Cerebellar cortex (tissue), 1 donor: ENCODE results near the gene TRDMT1.

Experiments
- DNase-seq: peaks from one replicate; pipeline ENCODE4 v3.0.0-alpha.2; 2015; ENCODE audit warnings: low spot score

Gene TRDMT1

DNA sequence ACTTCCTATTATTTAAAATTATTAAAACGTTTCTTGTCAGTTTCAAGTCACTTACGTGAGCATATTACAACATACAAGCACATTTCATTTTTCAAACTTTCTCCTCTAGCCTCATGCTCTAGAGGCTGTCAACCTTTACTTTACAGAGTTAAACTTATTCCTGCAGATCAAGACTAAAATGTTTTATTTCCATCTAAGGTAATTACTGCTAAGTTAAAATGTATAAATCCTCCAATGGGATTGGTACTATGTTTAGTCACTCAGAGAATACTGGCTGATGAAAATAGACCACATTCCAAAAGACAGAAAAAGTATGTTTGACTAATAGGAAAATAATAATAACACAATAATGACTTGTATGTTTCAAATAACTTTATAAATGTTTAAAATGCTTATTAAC, 8.4 kb upstream of the TRDMT1 start:
- DNase-seq = no peak

DNA sequence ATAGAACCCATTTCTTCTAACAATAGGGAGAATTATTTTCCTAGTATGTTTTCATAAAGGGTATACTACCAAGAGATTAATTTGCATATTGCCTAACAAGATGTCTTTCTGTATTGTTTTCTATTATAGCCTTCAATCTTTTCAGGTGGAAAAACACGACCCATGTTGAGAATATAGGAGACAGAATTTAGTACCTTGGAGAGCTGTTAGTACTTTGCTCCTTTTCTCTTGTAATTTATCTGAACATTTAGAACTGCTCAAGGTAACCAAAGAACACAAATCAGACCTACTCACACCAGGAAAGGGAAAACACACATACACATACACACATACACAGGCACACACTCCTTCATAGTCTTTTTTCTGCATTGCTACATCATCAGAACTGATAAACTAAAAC, 7.8 kb upstream of the TRDMT1 start:
- no peak for DNase-seq

DNA sequence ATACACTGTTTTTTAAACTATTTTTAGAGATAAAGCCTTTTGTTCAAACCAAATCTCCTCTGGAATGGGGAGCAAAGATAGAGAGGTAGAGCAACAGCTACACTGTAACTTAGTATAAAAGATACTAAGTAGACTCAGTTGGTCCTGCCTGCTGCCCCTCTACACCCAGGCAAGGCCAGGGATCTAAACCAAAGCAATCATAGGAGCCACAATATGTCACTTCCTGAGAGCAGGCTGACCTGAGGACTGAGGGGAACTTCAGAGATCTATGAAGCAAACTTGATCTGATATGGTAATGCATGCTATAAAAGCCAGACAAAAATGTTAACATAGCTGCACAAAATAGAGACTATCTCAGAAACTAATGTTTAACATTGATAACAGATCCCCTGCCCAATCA, 7.0 kb upstream of the TRDMT1 start:
- no peak for DNase-seq

DNA sequence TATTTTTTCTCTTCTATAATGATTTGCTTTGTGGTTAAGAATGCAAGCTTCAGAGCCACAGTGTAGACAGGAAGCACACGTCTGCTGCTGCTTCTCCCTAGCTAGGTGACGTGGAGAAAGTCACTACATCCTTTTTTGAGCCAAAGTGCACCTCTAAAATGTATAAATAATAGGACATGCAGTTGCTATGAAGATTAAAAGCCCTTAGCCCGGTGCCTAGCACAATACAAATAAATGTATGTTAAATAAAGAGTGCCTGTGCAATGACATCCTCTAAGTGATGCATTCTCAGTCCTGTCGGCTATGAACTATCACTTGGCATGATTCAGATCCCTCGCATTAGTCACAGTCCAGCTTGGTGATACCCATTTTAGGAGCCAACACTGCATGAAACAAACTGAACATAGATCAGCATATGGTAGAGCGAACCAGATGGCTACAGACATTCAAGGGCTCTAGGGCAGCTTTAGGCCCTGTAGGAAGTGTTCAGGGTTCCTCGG, 4.8 kb upstream of the TRDMT1 start:
- DNase-seq = peak; percentile 30

DNA sequence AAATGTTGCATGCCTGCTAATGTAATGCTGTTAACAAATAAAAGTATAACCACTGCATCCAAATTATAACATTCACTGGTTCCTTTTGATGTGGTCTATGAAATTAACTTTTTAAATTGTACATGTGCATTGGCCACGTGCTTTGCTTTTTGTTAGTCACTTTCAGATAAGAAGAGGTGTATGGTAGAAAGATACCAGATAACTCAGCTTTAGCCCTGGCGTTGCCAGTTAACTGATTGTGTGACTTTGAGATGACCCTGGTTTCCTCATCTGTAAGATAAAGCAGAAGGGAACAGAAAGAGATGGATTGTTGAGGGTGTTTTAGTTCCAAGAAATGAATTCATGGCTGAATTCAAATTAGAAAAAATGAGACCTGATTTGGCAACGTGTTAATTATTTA, 1.9 kb upstream of the TRDMT1 start:
- no peak for DNase-seq

DNA sequence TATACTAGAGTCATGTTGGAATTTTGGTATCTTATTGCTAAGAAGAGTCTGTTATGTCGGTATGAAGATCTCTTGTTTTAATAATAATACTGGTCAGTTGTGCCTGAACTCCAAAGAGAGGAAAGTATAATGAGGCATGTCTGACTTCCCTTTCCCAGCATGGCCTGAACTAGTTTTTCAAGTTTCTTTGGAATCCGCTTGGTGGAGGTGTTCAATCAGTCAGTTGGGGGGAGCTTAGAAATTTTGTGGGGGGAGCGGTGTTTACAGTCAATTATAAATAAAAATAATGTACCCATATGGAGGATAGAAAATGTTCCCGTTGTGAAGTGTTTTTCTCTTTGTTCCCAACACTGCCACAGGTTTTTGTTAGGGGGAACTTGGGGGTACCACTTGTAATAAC, 1.5 kb upstream of the TRDMT1 start:
- no peak for DNase-seq

DNA sequence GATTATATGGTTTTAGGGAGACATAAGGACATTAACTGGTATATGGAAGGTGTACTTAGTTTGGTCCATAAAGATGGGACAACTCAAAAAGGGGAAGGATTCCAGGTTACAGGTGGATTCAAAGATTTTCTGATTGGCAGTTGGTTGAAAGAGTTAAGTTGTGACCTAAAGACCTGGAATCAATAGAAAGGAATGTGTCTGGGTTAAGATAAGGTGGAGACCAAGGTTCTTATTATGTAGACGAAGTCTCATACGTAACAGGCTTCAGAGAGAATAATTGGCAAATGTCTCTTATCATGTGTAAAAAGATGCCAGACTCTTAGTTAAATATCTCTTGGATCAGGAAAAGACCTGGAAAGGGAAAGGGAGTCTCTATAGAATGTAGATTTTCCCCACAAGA, 1.0 kb upstream of the TRDMT1 start:
- no peak for DNase-seq

DNA sequence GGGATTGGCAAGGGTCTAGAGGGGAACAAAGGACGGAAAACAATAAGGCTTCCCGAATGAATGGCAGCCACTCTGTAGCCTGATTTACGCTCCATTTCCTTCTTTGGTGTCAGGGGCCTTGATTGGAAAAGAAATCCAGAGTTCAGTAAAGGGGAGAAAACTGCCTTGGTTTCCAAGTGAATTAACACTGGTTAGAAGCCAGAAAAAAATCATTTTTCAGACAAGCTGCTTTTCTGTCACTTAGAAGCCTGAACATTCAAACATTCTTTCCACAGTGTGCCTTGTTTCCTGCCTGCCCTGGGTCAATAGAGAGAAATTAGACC, 283 bp upstream of the TRDMT1 start:
- DNase-seq = no peak

DNA sequence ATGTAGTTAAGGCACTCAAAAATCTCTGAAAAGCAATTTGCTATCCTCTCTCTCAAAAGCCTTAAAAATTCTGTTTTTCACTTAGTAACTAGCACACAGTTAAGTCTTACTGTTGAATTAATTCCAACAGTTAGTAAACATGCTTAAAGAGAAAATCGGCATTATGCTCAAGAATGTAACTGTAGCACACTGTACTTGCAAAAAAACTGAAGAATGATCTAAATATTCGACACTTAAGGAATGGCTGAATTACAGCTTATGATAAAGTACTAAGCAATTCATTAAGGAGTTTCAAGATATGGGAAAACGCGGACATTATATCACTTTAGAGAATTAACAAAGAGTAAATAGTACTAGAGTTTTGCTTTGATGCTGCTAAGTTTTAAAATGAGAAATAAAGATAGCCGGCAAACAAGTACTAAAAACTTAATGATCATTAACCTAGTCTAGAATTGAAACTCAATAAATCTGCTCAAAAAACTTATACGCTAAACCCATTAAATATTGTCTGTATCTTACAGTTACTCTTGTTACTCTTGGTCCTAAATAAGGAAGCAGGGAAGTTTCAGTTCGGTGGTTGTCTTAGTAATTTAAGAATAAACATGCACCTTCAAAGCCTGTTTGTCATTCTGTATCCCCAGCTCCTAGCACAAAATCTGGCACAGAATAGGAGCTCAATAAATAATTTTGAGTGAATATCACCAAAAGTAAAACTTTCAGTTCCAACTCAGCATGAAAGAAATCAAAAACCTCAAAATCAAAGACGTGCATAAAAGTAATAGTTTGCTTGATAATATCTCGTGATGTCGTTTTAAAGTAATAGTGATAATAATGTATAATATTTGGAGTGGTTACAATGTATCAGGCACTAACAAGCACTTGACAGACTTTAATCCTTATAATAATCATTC, 1.2 kb downstream of the TRDMT1 start:
- peak; percentile 18 for DNase-seq

DNA sequence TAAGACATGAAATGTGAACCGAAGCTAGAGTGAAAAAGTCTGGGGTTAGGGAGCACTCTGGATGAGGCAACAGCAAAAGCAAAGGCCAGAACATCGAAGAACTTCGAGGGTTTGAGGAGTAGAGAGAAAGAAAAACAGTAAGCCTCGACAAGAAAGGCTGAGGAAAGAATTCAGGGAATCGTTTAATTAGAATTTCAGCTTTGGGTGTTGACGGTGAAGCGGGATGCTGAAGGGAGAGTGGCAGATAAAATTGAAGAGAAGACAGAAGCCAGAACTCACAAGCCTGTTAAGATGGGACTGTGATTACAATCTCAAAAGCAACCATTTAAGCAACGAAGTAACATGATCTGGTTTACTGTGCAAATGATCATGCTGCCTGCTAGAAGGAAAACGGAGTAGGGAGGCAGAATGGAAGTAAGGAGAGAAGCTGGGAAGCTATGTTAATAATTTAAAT, 2.1 kb downstream of the TRDMT1 start:
- DNase-seq = peak; percentile 55

DNA sequence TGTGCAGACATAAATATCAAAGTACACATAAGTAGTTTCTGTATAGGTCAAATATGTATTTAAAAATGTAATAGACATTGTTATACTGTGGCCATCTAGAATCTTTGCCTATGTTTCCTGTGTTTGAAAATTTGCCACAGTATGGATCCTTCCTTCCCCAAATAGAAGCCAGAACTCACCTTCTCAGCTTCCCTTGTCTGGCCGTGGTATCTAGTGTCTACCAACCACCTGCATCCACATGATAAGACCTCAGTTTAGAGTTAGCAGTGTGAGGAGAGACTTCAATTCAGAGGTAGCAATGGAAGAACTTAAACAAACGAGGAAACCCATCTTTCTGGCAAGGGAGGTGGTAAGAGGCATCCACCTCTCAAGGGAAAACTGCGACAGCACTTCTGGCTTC, 4.9 kb downstream of the TRDMT1 start:
- DNase-seq = no peak

DNA sequence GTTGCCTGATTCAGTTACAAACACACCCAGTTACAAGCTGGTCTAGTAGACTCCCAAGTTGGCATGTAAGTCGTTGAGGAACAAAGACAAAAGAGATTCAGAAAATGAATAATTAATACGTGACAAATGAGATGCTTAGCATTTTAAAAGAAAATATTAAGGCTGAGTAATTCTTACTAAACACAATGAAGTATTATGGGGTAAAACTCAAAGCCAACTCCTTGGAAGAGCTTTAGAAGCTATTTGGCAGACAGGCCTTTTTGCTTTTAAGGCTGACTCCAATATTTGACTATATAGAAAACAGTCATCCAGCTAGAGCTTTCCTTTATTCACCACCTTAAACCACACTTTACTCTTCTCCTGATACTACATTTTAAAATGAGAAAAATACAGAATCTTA, 5.4 kb downstream of the TRDMT1 start:
- DNase-seq = no peak

DNA sequence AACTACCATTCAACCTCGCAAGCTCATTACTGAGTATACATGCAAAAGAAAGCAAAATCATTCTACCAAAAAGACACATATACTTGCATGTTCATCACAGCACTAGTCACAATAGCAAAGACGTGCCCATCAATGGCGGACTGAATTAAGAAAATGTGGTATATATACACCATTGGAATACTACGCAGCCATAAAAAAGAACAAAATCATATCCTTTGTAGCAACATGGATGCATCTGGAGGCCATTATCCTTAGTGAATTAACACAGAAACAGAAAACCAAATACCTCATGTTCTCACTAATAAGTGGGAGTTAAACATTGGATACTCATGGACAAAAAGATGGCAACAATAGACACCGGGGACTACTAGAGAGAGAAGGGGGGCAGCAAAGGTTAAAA, 6.4 kb downstream of the TRDMT1 start:
- DNase-seq = no peak

DNA sequence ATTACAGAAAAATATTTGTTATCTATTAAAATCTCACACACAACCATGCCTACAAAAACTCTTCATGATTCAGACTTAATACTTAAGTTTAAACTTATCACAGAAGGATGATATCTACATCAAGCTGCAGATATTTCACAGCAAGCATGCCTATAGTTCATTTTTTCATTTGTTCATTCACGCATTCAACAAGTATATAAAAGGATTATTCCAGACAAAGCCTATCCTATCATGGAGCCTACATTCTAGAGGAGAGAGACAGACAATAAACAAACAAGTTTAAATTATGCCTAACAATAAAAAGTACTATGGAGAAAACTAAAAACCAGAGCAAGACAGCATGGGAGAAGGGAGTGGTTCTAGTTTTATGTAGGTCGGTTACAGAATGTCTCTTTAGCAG, 10.9 kb downstream of the TRDMT1 start:
- DNase-seq = no peak

DNA sequence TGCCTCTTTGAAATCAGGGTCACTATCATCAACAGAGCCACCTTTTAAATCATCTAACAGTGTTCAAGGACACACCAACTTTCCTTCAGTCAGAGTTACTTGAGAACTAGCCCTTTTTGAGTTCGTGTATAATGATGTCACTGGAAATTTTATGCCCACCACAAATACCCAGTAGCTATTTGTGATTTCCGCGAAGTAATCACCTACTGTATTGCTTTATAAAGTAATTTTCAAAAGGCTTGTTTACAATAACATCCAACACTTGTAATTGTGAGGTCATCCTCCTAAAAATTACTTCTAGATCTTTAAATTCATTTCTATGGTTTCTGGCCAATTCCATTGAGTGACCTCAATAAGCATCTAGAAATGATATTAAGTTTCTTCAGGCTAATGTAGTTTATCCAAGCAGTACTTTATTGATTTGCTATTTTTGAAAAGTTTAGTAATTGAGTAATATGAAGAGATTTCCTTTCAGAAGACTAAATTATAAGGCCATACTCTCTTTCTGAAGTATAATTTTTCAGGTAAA, 12.8 kb downstream of the TRDMT1 start:
- no peak for DNase-seq

DNA sequence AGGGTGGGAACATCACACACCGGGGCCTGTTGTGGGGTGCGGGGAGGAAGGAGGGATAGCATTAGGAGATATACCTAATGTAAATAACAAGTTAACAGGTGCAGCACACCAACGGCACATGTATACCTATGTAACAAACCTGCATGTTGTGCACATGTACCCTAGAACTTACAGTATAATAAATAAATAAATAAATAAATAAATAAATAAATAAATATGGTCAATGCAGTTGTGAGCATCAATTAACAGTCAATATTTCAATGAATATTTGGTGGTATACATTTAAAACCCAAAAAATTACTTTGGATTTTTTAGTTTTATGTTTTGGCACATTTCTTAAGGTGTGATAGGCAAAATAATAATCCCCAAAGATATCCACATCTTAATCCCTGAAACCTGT, 15.6 kb downstream of the TRDMT1 start:
- no peak for DNase-seq

DNA sequence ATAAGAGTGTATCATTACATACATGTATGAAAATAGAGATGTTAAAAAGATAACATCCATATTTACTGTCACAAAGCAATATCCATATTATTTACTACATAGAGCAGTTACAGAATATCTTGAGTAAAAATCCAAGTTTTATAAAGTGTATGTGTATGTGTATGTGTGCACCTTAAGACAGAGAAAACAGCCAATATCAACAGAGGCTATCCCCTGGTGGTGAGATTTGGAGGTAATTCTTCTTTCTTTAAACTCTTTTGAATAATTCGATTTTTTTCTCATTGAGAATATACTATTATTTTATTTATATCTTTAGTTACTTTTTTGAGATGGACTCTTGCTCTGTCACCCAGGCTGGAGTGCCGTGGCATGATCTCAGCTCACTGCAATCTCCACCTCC, 18.4 kb downstream of the TRDMT1 start:
- DNase-seq = no peak

DNA sequence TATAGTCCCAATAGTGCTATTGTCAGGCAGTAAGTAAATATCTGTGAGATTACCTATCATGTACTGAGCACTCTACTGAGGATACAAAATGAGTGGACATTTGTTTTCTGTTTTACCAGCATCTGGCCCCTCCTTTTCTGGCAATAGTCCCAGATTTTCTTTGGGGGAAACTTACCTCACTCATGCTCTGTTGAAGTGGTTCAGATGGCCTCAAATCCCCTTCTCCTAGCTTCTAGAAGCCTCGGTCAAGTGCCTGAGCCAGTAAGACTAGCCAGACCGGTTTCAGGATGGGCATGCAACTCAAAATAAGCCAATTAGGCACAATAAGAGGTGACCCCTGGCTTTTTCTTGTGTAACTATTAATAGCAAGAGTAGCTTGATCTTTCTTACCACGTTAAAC, 19.7 kb downstream of the TRDMT1 start:
- no peak for DNase-seq

DNA sequence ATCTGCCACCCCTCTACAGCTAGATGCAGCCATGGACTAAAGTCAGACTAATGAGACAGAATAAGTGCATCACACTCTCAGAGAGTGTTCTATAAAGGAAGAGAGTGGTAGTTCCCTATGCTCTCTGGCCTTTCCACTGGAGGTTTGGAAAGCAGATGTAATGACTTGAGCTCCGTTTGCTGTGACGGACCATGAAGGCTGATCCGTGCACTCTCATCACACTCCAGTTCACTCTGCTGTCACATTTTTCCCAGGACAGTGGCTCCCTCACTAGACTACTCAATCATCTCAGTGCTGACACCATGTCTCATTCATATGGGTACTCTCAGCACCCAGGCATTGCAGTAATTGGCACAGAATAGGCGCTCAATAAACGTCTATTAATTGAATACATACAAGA, 20.4 kb downstream of the TRDMT1 start:
- no peak for DNase-seq

DNA sequence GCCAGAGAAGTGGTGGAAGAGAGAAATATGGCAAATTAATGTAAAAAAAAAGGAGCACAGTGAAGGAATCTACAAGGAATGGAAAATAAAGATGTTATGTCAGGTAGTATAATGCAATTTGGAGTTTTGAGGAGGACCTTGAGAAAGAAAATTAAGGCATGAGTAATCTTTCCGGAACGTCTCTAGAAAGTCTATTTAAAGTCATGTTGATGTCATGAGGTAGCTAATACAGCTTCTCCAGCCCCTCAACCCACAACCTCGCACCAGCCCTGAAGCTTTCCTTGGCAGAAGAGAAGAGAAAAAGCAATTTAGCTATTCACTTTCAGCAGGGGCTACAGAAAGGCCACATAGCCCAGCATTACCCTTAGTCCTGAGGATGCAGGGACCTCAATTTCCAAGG, 22.5 kb downstream of the TRDMT1 start:
- DNase-seq = no peak

DNA sequence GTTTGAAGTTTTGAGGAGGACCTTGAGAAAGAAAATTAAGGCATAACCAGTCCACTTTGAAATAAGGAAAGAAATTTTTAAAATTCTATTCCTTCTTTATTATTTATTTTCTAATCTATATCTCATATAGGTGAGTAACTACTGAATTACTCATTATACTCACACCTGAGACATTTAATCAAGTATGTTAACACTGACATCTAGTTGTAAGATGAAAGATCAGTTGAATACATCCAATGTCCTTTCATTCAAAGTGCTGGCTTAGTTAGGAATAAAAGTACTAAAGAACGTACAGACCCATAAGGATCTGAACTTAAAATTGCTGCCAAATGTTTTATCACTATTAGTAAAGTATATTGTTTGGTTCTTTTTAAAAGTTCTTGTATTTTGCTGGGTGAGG, 23.5 kb downstream of the TRDMT1 start:
- DNase-seq = no peak

DNA sequence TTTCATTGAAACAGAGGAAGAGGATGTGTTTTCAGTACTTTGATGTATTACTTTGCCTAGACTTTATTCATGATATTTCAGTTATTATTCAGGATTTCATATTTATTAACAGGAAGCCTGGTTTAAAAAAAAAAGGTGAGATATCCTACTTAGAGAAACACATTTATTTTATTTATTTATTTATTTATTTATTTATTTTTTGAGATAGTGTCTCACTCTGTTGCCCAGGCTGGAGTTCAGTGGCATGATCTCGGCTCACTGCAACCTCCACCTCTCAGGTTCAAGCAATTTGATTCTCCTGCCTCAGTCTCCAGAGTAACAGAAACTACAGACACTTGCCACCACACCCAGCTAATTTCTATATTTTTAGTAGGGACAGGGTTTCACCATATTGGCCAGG, 24.5 kb downstream of the TRDMT1 start:
- DNase-seq = no peak

DNA sequence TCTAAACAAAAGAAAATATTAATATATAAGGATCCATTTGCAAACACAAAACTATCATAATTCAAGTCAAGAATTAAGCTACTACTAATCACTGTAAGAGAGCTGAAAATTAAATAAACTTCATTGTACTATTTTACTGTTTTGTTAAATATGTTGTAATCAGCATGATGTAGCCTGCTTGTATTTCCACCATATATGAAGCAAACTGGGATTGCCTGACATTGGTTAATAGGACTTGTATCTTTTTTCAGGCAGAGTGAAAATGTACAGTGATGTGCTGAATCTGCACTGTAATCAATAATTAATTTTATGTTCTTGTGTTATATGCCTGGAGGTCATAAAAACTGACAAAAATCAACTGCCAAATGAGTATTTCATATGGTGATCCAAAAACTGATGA, 25.4 kb downstream of the TRDMT1 start:
- no peak for DNase-seq

DNA sequence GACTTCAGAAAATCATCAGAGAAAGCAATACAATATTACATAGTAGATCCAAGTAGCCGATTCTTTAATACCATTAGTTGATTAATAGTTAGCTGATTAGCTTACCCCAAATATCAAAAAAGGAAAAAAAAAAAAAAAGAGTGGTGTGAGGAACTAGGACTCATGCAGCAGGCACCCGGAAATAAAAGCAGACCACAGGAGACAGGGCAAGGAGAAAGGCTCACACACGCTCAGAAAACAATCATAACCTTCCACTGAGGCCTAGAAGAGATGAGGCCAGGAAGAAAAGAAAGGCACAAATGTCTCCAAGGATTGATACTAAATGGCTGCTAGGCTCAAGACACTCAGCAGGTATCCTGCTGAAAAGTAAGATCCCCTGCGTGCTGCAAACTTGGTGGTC, 25.9 kb downstream of the TRDMT1 start:
- DNase-seq = no peak
